GM21526 (cell line): ENCODE measurements around the gene ADORA1.

Experiments used
- ATAC-seq: cut with Tn5 transposase; IDR thresholded peaks from one replicate; pipeline ENCODE4 v1.9.1; 2021; ENCODE audit warnings: moderate library complexity; ENCODE audit not compliant: unreplicated experiment, low FRiP score

The ADORA1 gene

GRCh38 chr1:203138066-203138465 lies 10.5 kb downstream of the ADORA1 start:
- ATAC-seq = no peak

GRCh38 chr1:203139976-203140475 lies 12.5 kb downstream of the ADORA1 start:
- no peak for ATAC-seq

- ATAC-seq = no peak
Observed at GRCh38 chr1:203140743-203141520, 13.4 kb downstream of the ADORA1 start.

DNA sequence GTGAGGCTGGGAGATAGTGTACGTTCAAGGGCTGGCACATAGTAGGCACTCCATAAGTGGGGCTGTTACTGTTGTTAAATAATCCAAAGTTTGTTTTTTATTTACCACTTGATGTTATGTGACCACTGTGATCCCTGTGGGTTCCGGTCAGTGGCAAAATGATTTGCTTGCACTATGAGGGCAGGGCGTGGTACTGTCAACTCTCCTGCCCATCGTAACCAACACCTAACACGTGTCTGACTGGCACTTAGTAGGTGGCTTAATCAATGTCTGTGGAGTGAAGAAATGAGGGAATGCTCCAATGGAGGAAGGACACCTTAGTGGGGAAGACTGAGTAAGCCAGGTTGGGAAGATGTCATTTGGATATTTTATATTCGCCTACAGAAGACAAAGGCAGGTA lies 14.6 kb downstream of the ADORA1 start:
- ATAC-seq = no peak

DNA sequence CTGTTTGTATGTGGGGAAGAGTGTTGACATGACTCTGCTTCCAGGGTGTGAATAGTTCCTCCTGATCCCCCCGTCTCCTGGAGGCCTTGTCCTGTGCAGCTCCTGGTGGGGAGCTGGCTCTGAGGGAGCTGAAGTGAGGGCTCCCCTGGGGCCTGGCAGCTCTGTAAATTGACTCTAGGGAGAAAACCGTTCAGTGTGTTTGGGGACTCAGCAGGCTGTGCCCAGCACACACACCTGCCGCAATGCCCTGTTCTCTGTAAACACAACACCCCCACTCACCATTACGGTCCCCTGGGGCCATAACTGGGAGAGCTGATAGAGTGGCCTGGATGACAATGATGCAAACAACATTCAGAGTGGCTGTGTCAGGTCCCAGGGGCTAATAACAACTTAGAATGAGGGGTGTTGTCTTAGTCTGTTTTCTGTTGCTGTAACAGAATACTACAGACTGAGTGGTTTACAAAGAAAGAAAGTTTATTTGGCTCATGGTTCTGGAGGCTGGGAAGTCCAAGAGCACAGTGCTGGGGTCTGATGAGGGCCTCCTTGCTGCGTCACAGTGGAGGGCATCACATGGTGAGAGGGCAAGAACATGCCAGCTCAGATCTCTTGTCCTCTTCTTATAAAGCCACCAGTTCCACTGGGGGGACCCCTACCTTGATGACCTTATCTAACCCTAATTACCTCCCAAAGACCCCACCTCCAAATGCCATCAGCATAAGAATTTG lies 15.3 kb downstream of the ADORA1 start:
- ATAC-seq = no peak

- ATAC-seq = no peak
Observed at GRCh38 chr1:203143641-203144040, 16.1 kb downstream of the ADORA1 start.

GRCh38 chr1:203144661-203145060 lies 17.1 kb downstream of the ADORA1 start:
- no peak for ATAC-seq

DNA sequence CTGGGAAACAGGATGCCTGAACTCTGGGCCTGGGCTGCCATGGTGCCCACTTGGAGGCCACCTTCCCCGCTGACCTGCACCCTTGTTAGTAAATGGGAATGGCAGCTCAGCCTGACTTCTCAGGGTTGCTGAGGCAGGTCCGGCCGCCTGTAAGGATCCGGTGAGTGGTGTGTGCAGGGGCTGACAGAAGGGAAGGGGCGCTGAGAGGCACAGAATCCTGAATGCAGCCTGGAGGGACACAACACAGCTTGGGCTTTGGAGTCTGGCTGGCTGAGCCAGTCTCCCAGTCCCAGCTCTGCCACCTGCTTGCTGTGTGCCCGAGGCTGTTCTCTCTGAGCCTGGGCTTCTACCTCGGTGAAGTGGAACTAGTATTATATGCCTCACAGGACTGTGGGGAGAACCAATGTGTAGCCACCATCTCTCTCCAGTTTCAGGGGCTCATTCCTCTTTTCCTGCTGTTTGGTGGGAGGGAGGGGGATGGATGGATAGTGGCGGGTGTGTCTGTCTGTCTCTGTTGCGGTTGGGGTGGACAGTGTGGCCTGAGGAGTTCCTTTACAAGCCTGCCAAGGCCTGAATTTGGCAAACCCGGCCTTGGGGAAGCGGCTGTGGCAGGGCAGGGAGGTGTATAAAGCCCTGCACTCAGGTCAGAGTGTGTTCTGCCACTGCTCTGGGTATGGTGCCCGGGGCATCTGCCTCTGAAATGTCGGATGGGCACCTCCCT lies 18.0 kb downstream of the ADORA1 start:
- no peak for ATAC-seq

DNA sequence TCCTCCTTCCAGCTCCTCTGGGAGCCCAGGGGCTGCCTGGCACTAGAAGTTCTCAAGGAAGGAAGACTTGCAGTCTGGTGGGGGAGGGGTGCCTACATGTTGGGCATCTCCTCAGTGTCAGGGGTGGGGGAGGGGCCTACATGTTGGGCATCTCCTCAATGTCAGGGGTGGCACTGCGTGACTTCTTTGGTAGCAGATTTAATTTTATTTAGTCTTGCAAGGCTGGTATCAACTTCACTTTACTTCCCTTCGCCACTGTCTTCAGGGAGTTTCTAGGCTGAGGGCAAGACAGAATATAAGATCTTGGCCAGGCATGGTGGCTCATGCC lies 18.5 kb downstream of the ADORA1 start:
- no peak for ATAC-seq

GRCh38 chr1:203146537-203146936 lies 19.0 kb downstream of the ADORA1 start:
- ATAC-seq = no peak

- no peak for ATAC-seq
Observed at GRCh38 chr1:203147376-203147775, 19.9 kb downstream of the ADORA1 start.

GRCh38 chr1:203148127-203148526 lies 20.6 kb downstream of the ADORA1 start:
- ATAC-seq = no peak

GRCh38 chr1:203148579-203148978 lies 21.1 kb downstream of the ADORA1 start:
- no peak for ATAC-seq

GRCh38 chr1:203149188-203149840 lies 21.8 kb downstream of the ADORA1 start:
- no peak for ATAC-seq

GRCh38 chr1:203150511-203151297 lies 23.2 kb downstream of the ADORA1 start:
- no peak for ATAC-seq

GRCh38 chr1:203151362-203152157 lies 24.0 kb downstream of the ADORA1 start:
- ATAC-seq = no peak

DNA sequence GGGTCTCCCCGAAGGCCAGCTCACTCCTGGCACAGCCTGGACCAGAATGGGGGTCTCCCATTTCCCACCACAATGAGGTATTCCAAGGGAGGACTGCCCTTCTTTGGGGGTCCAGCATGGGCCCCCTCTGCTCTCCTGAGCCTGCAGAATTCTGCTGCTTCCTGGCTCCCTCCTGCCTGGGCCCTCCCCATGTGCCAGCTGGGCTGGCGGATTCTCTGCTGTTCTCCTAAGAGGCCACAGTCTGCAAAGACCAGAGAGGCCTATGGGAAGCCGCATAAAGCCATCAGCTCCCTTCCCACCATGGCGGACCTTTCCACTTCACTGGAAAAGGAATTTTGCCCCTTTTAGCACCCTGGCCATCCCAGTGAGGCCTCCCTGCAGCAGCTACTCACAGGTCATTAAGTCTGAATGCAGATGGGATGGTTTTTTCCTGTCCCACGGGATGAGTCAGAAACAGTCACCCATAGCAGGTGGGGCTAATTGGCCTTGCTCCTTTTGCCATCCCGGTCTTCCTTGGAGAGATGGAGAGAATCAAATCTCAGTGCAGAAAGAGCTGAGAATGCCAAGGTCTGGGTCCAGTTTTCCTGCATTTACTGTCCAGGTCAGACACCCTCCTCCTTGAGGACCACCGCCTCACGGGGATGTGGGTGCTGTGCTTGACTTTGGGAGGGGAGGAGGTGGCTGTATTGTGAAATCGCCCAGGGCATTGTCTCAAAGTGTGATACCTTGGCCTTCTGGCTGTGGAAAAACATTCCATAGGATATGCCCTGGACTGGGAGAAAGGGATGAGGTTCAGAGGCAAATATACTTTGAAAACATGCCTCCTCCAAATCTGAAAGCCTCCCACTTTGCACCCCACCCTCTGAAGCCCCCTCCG lies 24.9 kb downstream of the ADORA1 start:
- ATAC-seq = no peak
